HepG2 (cell line): ENCODE results near the gene NAA38.

Experiments
- ASH2L ChIP-seq: fragments of 300-600, 200-600 bp; sonication (generic); IDR thresholded peaks from 2 replicates; pipeline ENCODE4 v1.7.0; 2017; ENCODE audit warnings: low read depth, mild to moderate bottlenecking, moderate library complexity, mixed read lengths, low read length; ENCODE audit not compliant: insufficient read length
- CBX1 ChIP-seq: IDR thresholded peaks from one replicate; pipeline ENCODE4 v1.6.1; 2016; ENCODE audit warnings: antibody characterized with exemption, low read depth
- EZH2 ChIP-seq: conservative IDR thresholded peaks from 2 replicates; pipeline ENCODE4 v1.6.1; 2012; ENCODE audit warnings: mild to moderate bottlenecking, low read depth, low read length, moderate library complexity
- KLF12 ChIP-seq: sonication (generic); formaldehyde crosslinking; IDR thresholded peaks from 2 replicates; pipeline ENCODE4 v1.4.0; 2020; ENCODE audit warnings: missing genetic modification reagents, borderline replicate concordance
- NFIC ChIP-seq: IDR thresholded peaks from 2 replicates; pipeline ENCODE4 v1.6.1; 2012; ENCODE audit warnings: mild to moderate bottlenecking, low read length, inconsistent platforms
- PCBP2 ChIP-seq: fragments of 200-400 bp; formaldehyde crosslinking; optimal IDR thresholded peaks from 2 replicates; pipeline ENCODE3; 2018; ENCODE audit warnings: low read length, low read depth; ENCODE audit not compliant: poor library complexity, severe bottlenecking
- RFX5 ChIP-seq: IDR thresholded peaks from 2 replicates; pipeline ENCODE4 v1.6.1; 2011; ENCODE audit warnings: low read depth, low read length, improper control_type of control experiment
- SIN3A ChIP-seq: IDR thresholded peaks from 2 replicates; pipeline ENCODE4 v1.6.1; 2011; ENCODE audit warnings: low read depth, mild to moderate bottlenecking, control low read depth, low read length, borderline replicate concordance
- SOX6 ChIP-seq, 2 experiments: fragments of 450-650 bp in 1 of 2; sonication (generic) in 1 of 2; formaldehyde crosslinking in 1 of 2; IDR thresholded peaks; 2 replicates each; pipeline versions ENCODE4 v1.4.0 to v1.6.1; 2017 to 2020; ENCODE audit warnings: antibody characterized with exemption in 1 of 2, mild to moderate bottlenecking in 1 of 2, missing genetic modification reagents in 1 of 2
- ZBTB26 ChIP-seq: IDR thresholded peaks from 2 replicates; pipeline ENCODE4 v1.6.1; 2016; ENCODE audit warnings: missing compliant biosample characterization, missing genetic modification reagents, borderline replicate concordance
- ZNF607 ChIP-seq: sonication (generic); formaldehyde crosslinking; IDR thresholded peaks from 2 replicates; pipeline ENCODE4 v1.5.1; 2020; ENCODE audit warnings: missing genetic modification reagents, mild to moderate bottlenecking, borderline replicate concordance
- ZNF780A ChIP-seq: sonication (generic); formaldehyde crosslinking; IDR thresholded peaks from 2 replicates; pipeline ENCODE4 v1.8.0; 2022; ENCODE audit warnings: mild to moderate bottlenecking, missing genetic modification reagents, moderate library complexity

- no peak for TF ChIP-seq KLF12 (CRISPR knock-in tag)
- no peak for TF ChIP-seq ZNF607
- no peak for TF ChIP-seq SOX6 (IDR thresholded peaks at IDR 0.05)
- TF ChIP-seq SOX6 (CRISPR knock-in tag; IDR thresholded peaks at IDR 0.05) = no peak
- TF ChIP-seq EZH2 = no peak
- TF ChIP-seq PCBP2 = no peak
- TF ChIP-seq ZBTB26 (CRISPR knock-in tag) = no peak
- TF ChIP-seq ZNF780A (CRISPR knock-in tag) = no peak
- no peak for TF ChIP-seq SIN3A
- TF ChIP-seq RFX5 = no peak
- no peak for TF ChIP-seq ASH2L
- TF ChIP-seq CBX1 = no peak
- no peak for TF ChIP-seq NFIC
These were observed 39.7 kb upstream of the NAA38 start for GRCh38 chr17:7897090-7897489.
